GM20431 (cell line): Measurements from ENCODE around the gene TCAF1.

Experiments used
- in situ Hi-C: fragments of 300-500 bp; cut with MseI, MboI; formaldehyde crosslinking; loops from one replicate; pipeline ENCODE4 v1.15.0; 2020; ENCODE audit warnings: low sequenced_read_pairs; ENCODE audit not compliant: unreplicated experiment

TCAF1 gene

GRCh38 chr7:143901668-143902331 is at the start of gene TCAF1:
TCAF1 (minus strand) TSS chr7:143902176; CDS start chr7:143876608, 25,568 bp downstream.
- in situ Hi-C loops = no loop called here

DNA sequence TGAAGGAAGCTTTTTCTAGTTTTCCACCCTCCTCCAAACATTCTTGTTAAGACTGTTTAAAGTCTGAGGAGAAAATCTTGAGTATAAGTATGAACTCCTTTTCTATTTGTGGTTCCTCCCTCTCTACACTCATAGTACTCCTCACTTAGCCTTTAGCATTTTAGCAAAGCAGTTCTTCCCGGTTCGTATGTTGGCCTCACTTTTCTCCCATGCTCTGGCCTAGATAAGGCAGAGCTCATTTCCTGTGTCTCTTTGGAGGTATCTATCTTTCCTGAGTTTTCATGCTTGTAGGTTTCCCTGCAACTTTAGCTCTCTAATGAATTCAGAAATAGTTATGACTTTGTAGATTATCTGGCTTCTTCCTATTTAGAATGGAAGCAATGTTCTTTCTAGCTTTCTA is 46.8 kb upstream of the TCAF1 start:
- in situ Hi-C loops = no loop called here

DNA sequence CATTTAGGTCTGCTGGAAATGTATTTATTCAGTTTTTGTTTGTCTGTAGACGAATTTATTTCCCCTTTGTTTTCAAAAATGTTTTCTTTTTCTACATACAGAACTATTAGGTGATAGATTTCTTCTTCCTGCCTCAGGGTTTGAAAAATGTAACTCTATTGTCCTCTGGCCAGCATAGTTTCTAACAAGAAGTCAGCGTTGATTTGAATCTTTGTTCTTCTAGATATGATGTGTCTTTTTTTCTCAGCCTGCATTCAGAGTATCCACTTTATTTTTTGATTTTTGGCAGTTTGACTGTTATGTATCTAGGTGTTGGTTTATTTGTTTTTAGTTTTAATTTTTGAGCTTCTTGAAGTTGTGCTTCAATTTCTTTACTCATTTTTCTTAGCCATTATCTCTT is 45.1 kb upstream of the TCAF1 start:
- in situ Hi-C loops = no loop called here

GRCh38 chr7:143945423-143945822 is 43.4 kb upstream of the TCAF1 start:
- in situ Hi-C loops = no loop called here

DNA sequence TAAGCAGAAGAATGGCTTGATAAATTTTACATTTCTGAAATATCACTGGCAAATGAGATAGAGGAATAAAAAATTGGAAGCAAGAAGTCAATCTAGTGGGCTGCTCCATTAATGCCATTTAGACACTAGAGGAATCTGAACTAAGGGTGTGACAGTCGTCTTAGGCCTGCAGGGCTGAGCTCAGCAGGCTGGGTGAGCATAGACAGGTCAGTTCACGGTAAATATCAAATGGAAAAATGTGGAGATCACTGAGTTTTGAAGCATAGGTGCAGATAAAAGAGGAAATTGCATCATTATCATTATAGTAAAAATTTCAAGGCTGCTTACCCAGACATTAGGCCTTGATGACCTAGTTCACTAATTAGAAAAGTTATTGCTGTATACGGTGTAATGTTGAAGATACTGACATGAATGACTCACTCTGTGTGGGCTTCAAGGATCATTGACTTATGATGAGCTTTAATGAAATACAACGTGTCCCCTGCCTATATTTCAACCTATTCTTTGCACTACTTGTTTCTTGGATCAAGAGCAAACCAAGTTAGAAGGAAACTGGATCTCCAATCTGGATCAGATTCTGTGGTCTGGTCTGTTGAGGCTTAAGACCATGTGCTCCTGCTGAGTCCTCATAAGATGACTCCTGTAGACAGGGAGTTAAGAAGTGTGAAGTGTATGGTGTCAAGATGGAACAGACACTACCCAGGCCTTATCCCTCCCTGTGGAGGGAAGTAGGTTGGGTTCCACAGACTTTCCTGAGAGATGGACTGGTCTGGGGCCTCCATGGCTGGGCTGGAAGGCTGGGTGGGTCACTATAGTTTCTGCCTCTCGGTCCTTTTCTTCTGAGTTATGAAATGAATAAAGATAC is 36.6 kb upstream of the TCAF1 start:
- in situ Hi-C loops = no loop called here

DNA sequence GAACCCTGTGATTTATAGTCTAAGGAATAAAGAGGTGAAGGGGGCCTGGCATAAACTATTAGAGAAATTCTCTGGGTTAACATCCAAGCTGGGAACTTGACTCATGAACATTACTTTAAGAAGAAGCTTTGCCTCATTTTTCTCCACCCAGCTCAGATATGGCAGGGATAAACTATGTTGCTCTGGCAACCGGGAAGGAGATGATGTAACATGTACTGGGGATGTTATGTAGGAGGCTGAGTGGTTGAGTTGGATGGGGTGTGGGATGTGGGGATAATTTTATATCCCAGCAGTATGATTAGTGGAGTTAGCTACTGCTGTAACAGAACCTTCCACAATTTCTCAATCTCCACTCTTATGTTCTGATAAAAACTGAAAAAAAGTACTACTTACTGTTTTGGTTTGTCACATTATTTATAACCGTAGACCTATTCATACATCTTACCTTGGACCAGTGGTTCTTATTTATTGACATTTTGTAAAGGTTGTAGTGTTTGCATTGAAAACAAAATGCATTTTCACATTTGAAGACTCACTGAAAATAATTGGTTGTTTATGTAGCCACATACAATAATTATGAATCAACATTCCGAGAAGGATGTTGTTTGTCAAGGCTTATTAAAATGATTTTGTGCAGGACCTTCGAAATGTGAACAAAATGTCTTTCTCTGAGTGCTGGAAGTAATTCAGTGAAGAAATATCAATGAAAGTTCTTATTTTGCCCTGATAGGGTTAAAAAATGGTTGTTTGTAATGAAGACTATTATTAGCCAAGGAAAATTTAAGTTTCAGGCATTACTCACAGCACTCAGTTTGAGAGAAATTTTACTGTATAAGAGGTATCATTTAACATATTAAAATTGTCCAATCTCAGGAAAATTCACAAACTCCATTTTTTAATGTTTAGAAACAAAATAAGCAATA is 34.4 kb upstream of the TCAF1 start:
- in situ Hi-C loops = no loop called here

GRCh38 chr7:143934526-143935325 is 32.8 kb upstream of the TCAF1 start, which contains the start of gene OR2F2:
OR2F2 (plus strand) TSS chr7:143935233; CDS start chr7:143935233, 0 bp downstream.
- in situ Hi-C loops = no loop called here

DNA sequence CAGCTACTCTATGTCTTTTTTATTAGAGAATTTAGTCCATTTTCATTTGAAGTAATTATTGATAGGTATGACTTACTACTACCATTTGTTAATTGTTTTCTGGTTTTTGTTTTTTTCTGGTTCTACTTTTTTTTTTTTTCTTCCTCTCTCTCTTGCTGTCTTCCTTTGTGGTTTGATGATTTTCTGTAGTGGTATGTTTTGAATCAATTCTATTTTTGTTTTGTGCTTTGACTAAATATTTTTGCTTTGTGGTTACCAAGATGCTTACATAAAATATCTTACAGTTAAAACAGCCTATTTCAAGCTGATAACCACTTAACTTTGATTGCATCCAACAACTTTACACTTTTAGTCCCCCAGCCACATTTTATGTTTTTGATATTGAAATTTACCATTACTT is 29.8 kb upstream of the TCAF1 start:
- in situ Hi-C loops = no loop called here

GRCh38 chr7:143929224-143929920 is 27.4 kb upstream of the TCAF1 start:
- in situ Hi-C loops = no loop called here

DNA sequence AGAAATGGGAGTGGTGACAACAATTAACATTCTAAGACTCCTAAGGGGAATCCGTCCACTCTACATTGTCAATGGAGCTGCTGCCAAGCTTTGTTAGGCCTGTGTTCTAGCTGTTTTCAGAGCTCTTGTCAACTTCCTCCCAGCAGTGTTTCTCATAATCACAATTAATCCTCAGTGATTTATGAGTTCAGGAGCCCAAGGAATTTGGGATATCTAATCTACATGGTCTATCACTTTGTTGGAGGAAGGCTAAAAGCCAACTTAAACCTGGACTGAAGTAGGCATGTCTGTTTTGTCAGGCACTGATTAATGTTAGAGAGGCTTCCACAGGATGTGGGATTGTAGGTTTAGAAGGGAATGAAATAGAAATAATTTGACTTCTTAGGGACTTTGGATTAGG is 22.9 kb upstream of the TCAF1 start:
- in situ Hi-C loops = no loop called here

DNA sequence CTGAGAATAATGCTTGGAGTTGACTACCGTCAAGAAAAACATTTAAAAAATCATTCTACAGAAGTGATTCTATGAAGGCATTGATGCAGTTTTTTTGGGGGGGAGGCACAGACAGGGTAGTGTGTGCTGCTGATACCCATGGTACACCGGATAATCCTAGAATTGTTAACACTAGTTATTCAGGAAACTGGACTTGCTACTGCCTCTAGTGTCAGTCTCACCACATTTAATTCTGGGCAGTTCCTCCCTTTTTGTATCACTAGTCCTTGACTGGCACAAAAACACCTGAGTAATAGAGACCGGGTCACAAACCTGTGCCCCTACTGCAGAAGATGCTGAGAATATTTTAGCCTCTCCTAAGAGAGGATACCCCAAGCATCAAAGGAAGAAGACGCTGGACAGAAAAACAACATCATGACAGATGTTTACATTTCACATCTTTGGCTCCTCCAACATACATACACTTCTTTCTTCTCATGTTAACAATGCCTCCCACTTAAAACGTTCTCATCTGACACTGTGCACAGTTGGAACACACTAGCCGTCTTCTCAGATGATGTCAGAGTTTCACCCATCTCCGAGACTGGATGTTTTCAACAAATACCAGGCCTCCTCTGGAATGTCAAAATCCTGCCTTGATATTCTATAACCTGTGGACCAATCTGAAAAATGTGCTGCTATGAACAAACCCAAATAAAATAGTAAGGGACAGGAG is 13.1 kb upstream of the TCAF1 start:
- in situ Hi-C loops = no loop called here

GRCh38 chr7:143913945-143914615 is 12.1 kb upstream of the TCAF1 start:
- in situ Hi-C loops = no loop called here

DNA sequence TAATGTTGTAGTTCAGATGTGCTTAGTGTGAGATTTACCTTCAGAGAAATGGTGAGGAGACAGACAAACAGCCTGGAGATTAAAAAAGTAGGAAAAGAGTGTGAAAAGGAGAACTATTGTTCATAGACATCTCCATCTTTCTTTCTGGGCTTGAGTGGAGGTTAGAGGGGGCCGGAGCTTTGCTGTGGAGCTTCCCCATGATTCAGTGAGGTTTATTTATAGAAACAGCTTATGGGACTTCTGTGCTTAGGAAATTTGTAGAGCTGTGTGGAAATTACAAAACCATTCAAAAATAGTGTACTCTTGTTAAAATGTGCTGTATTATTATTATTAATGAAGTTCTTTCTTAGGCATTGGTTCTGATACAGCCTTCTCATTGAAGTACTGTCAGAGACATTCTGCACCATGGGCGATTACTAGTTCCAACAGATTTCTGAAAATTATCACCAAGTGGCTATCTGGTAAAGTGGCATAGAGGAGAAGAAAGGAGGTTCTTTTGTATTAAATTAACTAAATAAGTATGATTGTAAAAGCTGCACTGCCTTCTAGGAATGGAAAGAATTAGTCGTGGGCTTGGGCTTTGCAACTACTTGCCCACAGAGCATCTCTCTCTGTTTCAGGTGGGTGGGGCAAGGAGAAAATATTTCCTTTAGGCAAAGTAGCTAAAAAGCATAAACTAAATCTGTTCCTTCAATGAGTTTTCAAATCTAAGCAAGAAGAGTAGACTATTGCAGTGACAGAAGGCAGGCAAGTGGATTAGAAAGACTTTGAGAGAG is 8.7 kb upstream of the TCAF1 start:
- in situ Hi-C loops = no loop called here

DNA sequence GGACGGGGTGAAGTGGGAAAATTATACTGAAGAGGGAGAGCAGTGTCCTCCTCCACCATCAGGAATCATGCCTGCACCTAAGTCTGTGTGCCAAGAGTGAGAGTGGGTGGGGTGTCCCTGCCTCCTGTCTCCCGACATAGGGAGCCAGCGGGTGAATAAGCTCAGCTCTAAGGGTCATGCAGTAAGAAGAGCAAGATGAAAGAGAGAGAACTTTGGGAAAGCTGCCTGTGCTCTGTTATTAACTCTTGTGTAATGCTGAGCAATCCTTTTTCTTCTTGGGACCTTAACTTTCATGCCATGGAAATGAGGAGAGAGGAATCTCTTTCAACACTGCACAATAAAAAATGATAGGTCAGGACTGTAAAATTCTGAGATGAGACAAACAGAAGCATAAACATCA is 7.9 kb upstream of the TCAF1 start:
- in situ Hi-C loops = no loop called here

- in situ Hi-C loops = no loop called here
Measured at GRCh38 chr7:143908120-143908519, 6.1 kb upstream of the TCAF1 start.

- in situ Hi-C loops = no loop called here
Measured at GRCh38 chr7:143906895-143907294, 4.9 kb upstream of the TCAF1 start.

DNA sequence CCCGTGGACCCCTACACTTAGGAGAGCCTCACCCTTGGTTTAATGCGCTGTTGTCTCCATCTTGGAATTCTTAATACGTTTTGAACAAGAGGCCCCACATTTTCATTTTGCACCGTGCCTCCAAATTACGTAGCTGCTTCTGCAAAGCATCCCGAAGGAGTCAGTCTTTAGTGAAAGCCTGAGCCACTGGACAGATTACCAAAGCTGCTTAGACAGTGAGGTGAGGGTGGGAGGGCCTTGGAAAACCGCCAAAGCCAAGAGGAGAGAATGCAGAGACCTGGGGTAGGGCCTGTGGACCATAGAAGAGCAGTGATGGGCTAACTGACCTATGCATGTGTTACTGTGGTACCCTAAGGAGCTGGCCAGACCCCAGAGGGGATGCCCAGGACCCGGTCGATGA is 4.2 kb upstream of the TCAF1 start:
- in situ Hi-C loops = no loop called here
